NT2/D1 (cell line): ENCODE data around the gene SDR39U1.

ENCODE experiments used
- SUZ12 ChIP-seq: IDR thresholded peaks from 2 replicates; pipeline ENCODE4 v1.6.1; 2011; ENCODE audit not compliant: insufficient read length, insufficient read depth; ENCODE audit errors: extremely low read depth
- YY1 ChIP-seq: IDR thresholded peaks from 2 replicates; pipeline ENCODE4 v1.6.1; 2011; ENCODE audit not compliant: insufficient read length, insufficient read depth
- ZNF274 ChIP-seq: IDR thresholded peaks from 2 replicates; pipeline ENCODE4 v1.6.1; 2011; ENCODE audit warnings: mild to moderate bottlenecking, low read depth, low read length

- TF ChIP-seq YY1, result no peak
- TF ChIP-seq ZNF274, result no peak
- no peak for TF ChIP-seq SUZ12
Measured at GRCh38 chr14:24426150-24426911, 16.2 kb downstream of the SDR39U1 start.
